Thoracic aorta (tissue), 2 donors: ENCODE measurements around the gene STIM1. TPM values are rescaled to one million over a fixed set of nuclear protein-coding genes. Genes with fewer than 3 reads are reported as not detected.

Experiments
- ATAC-seq: fragments of 150-250 bp; one replicate; pipeline ENCODE4 v1.8.0; 2017; ENCODE audit warnings: low read depth; ENCODE audit not compliant: insufficient number of reproducible peaks, low FRiP score
- DNase-seq: peaks from one replicate; pipeline ENCODE4 v3.0.0-alpha.2; 2020; ENCODE audit warnings: low spot score
- H3K27ac ChIP-seq, 2 donors: fragments of 200-600 bp; sonication (generic); 1 replicate in 1 of 2; 2 replicates in 1 of 2; pipeline ENCODE4 v1.5.1; 2016; ENCODE audit warnings: mild to moderate bottlenecking in 2 of 2, moderate library complexity in 2 of 2
- H3K27me3 ChIP-seq: fragments of 200-600 bp; sonication (generic); replicated peaks from 2 replicates; pipeline ENCODE4 v1.6.0; 2016; ENCODE audit warnings: mild to moderate bottlenecking; ENCODE audit not compliant: insufficient read depth
- H3K36me3 ChIP-seq: fragments of 200-600 bp; sonication (generic); one replicate; pipeline ENCODE4 v1.5.1; 2016
- H3K4me1 ChIP-seq, 2 donors: fragments of 200-600 bp; sonication (generic); 1 replicate in 1 of 2; 2 replicates in 1 of 2; pipeline versions ENCODE4 v1.5.1 to v1.6.0; 2016; ENCODE audit warnings: low read depth in 2 of 2, mild to moderate bottlenecking in 1 of 2; ENCODE audit not compliant: control insufficient read depth in 1 of 2
- H3K4me3 ChIP-seq: fragments of 200-600 bp; sonication (generic); 2 replicates; pipeline ENCODE4 v1.5.1; 2016; ENCODE audit warnings: mild to moderate bottlenecking
- H3K9me3 ChIP-seq: fragments of 200-600 bp; sonication (generic); 2 replicates; pipeline ENCODE4 v1.5.1; 2016
- total RNA-seq, 2 donors: library from RNA; depleted of rRNA; stranded (reverse); fragments of >200 nt; gene quantifications; one replicate each; pipeline versions ENCODE4 v1.1.0 to v1.2.3, GENCODE V29; 2016
- TF ChIP-seq, protein P1 (sequence below): fragments of 200-600 bp; sonication (generic); IDR thresholded peaks from one replicate; pipeline ENCODE4 v1.5.1; 2019; ENCODE audit warnings: antibody characterized with exemption

Gene STIM1
- total RNA-seq, 2 donors from 2014 or later, result 53.8 to 63.0 TPM

DNA sequence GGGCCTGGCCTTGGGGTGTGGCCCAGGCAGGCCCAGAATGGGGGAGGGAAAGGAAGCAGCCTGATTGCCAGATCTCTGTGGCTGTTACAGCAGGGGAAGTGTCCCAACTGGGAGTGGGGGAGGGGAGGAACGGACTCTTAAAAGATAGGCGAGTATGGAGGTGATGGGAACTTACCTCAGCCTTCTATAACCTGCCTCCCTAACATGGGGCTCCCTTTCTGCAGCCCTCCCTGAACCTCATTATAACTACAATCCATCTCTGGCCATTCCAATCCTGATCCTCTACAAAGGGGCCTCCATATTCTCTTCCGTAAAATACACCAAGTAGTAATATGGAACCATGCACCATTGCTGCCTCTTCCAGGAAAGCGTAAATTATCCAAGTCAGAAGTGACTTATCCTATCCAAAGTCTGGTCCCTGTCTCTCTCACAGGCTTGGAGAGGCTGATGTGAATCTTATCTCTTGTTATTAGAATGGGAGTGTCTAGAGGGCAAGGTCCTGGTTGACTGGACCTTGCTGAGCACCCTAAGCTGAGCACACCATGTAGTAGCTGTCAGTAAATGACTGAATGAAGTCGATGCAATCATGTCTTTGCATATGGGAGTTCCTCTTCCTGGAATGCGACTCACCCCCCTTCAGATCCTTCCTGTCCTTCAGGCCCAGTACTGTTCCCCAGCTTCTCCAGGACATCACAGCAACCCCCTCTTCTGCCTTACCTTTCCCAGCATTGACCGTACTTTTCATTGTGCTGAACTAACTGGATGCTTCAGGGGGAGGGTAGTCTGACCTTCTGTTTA, 20.6 kb upstream of the STIM1 start:
- TF ChIP-seq, protein P1, sequence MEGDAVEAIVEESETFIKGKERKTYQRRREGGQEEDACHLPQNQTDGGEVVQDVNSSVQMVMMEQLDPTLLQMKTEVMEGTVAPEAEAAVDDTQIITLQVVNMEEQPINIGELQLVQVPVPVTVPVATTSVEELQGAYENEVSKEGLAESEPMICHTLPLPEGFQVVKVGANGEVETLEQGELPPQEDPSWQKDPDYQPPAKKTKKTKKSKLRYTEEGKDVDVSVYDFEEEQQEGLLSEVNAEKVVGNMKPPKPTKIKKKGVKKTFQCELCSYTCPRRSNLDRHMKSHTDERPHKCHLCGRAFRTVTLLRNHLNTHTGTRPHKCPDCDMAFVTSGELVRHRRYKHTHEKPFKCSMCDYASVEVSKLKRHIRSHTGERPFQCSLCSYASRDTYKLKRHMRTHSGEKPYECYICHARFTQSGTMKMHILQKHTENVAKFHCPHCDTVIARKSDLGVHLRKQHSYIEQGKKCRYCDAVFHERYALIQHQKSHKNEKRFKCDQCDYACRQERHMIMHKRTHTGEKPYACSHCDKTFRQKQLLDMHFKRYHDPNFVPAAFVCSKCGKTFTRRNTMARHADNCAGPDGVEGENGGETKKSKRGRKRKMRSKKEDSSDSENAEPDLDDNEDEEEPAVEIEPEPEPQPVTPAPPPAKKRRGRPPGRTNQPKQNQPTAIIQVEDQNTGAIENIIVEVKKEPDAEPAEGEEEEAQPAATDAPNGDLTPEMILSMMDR, result no peak
- DNase-seq, result no peak
- no peak for ATAC-seq
- H3K9me3 ChIP-seq, result no peaks in the 10 kb centered on the region
- H3K27me3 ChIP-seq, result no peaks in the 10 kb centered on the region
- H3K36me3 ChIP-seq, result peaks cover 6% of the 10 kb centered on the region
- H3K4me3 ChIP-seq, result peak overlapping the region; percentile 11
- peaks cover 29 to 53% of the 10 kb centered on the region in 2 donors for H3K4me1 ChIP-seq
- no peak overlapping the region for H3K27ac ChIP-seq

DNA sequence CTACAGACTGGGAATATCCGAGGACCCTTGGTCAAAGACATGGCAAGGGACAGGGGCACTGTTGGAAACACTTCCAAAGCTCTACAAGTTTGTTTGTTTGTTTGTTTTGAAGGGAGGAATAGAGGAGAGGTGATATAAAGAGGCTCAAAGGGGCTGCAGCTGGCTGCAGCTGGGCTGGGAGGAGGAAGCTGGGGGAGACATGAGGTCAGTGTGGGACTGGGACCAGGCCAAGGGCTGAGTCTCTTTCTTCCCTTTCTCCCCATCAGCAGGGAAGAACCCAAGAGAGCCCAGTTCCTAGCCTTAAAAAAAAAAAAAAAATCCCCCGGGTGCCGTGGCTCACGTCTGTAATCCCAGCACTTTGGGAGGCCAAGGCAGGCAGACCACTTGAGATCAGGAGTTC, 19.7 kb upstream of the STIM1 start:
- H3K4me1 ChIP-seq, result peaks cover 29 to 56% of the 10 kb centered on the region in 2 donors
- TF ChIP-seq, protein P1, result no peak
- no peaks in the 10 kb centered on the region for H3K27me3 ChIP-seq
- no peak overlapping the region for H3K4me3 ChIP-seq
- ATAC-seq (no peak), DNase-seq (no peak)
- H3K36me3 ChIP-seq, result no peaks in the 10 kb centered on the region
- no peaks in the 10 kb centered on the region for H3K9me3 ChIP-seq
- H3K27ac ChIP-seq, result no peak overlapping the region

- H3K27me3 ChIP-seq, result no peaks in the 10 kb centered on the region
- DNase-seq (no peak), ATAC-seq (no peak)
- H3K27ac ChIP-seq, result no peak overlapping the region
- H3K36me3 ChIP-seq, result no peaks in the 10 kb centered on the region
- H3K4me1 ChIP-seq, result peaks cover 29 to 54% of the 10 kb centered on the region in 2 donors
- TF ChIP-seq, protein P1, result no peak
- no peaks in the 10 kb centered on the region for H3K9me3 ChIP-seq
- H3K4me3 ChIP-seq, result peak overlapping the region; percentile 6
Observed at GRCh38 chr11:3836903-3837302, 18.6 kb upstream of the STIM1 start.

DNA sequence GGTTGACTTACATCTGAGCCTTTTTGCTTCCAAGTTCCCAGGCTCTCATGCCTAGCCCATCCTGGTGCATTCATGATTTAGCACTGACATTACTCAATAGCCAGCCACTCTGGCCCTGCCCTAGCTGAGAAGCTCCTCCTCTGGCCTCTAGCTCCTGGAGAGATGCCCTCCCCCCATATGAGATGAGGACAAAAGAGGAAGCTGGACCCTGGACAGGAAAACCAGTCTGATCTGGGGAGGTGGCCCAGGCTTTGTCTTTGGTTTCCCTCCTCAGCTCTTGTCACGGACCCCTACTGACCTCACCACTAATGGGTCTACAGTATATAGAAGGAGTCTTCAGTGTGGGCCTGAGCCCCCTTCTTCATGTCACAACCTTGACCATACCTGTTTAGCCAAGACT, 17.7 kb upstream of the STIM1 start:
- no peak for DNase-seq
- ATAC-seq, result no peak
- TF ChIP-seq, protein P1, result no peak
- Histone ChIP-seq H3K27ac (peak overlapping the region in 1 of 2 donors; percentile 13), H3K4me3 (peak overlapping the region; percentile 6), H3K27me3 (no peaks in the 10 kb centered on the region), H3K9me3 (no peaks in the 10 kb centered on the region), H3K36me3 (no peaks in the 10 kb centered on the region), H3K4me1 (peaks cover 26 to 45% of the 10 kb centered on the region in 2 donors)

- TF ChIP-seq, protein P1, result no peak
- Histone ChIP-seq H3K9me3 (no peaks in the 10 kb centered on the region), H3K4me3 (peak overlapping the region; percentile 96), H3K4me1 (peaks cover 26 to 45% of the 10 kb centered on the region in 2 donors), H3K27ac (peak overlapping the region in 1 of 2 donors; percentile 22), H3K27me3 (no peaks in the 10 kb centered on the region), H3K36me3 (no peaks in the 10 kb centered on the region)
- DNase-seq, result no peak
- ATAC-seq, result no peak
Observed at GRCh38 chr11:3838504-3838903, 17.0 kb upstream of the STIM1 start.
